ENCODE results near the gene BPGM. TPM values are rescaled to one million over a fixed set of nuclear protein-coding genes. Genes with fewer than 3 reads are reported as not detected.

Gene BPGM
- total and polyA plus RNA-seq, 9 of the 15 experiments (the other 6 are each of a cell fraction or from before 2014, with no cell fraction given): 14.1 to 46.1 (median 21.2) TPM

DNA sequence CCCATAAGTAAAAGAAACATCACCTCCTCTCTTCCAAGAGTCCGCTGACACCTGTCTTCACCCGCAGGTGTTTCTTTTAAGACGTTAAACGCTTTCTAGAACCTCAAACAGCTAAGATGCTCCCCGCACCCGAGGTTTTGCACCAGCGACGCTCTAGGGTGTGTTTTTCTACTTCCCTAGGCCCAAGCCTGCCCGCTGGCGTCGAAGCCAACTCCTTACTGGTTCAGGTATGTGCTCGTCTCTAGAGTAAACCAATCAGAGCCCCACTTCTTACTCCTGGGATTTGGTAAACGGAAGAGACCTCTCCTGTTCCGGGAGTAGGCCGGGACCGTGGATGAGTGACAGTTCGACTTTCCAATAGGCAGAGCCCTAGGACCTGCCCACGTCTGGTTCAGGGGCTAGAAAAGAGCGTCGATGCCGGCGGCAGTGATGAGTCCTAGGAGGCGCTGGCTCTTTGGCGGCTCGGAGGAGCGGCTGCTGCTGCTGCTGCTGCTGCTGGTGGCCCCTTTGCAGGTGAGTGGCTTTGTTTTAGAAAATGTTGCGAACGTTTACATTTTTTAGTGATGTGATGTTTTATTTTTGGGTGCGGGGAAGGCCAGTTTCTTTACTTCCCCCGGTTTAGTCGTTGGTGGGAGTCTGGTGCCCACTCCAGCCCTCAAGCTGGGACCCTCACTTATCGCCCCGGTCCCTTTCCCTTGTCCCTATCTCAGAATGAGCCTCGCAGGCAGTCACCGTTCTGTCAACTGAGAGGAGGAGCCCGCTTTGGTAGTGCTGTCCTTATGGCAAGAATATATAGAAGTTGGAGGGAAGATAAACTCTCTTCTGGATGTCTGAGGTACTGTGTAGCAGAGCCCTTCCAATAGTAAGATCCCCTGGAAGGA lies at the start of gene BPGM (continued):
- TF ChIP-seq SRSF9 (IDR thresholded peaks at IDR 0.05; ENCODE audit: borderline replicate concordance, low read depth, low read length) (no peak), RBM15 (IDR thresholded peaks at IDR 0.05; ENCODE audit: insufficient read depth, low read length) (no peak), ZNF3 (CRISPR knock-in tag; IDR thresholded peaks at IDR 0.05) (no peak), MAFG (tag; conservative IDR thresholded peaks at IDR 0.05) (no peak), ESRRB (CRISPR knock-in tag; IDR thresholded peaks at IDR 0.05; ENCODE audit: borderline replicate concordance) (no peak), NFYB (IDR thresholded peaks at IDR 0.05; ENCODE audit: extremely low read depth, insufficient read length) (peak; percentile 97), ZNF444 (CRISPR knock-in tag; IDR thresholded peaks at IDR 0.05) (no peak), ZNF277 (CRISPR knock-in tag; IDR thresholded peaks at IDR 0.05; ENCODE audit: borderline replicate concordance) (no peak), ZNF76 (CRISPR knock-in tag; IDR thresholded peaks at IDR 0.05; ENCODE audit: borderline replicate concordance) (no peak), ELF1 (tag; IDR thresholded peaks at IDR 0.05) (peak; percentile 94), RBM39 (optimal IDR thresholded peaks at IDR 0.05; ENCODE audit: low read depth, low read length) (peak; percentile 92), TARDBP (IDR thresholded peaks at IDR 0.05) (0 out of 2 replicates have a peak, but pooled peaks have one; percentile 18), TAF1 (IDR thresholded peaks at IDR 0.05; ENCODE audit: control insufficient read depth, extremely low read depth, insufficient read depth, low read length, severe bottlenecking) (peak; percentile 96), ZEB2 (IDR thresholded peaks at IDR 0.05) (no peak), GATAD2A (IDR thresholded peaks at IDR 0.05) (no peak), PYGO2 (tag; IDR thresholded peaks at IDR 0.05) (no peak), NR3C1 (CRISPR knock-in tag; IDR thresholded peaks at IDR 0.05) (no peak), CREBBP (IDR thresholded peaks at IDR 0.05; ENCODE audit: low read depth, low read length) (no peak), TAF9B (IDR thresholded peaks at IDR 0.05; ENCODE audit: partially characterized antibody) (peak; percentile 92), SP1 (CRISPR knock-in tag; IDR thresholded peaks at IDR 0.05) (peak; percentile 71), ZNF384 (IDR thresholded peaks at IDR 0.05; ENCODE audit: low read depth, low read length) (0 out of 2 replicates have a peak, but pooled peaks have one; percentile 3), HDAC2 (IDR thresholded peaks at IDR 0.05) (no peak; the same call in 1 of the 2 replicates), DPF2 (IDR thresholded peaks at IDR 0.05) (peak; percentile 61), ZNF75A (CRISPR knock-in tag; IDR thresholded peaks at IDR 0.05) (no peak)
- TF ChIP-seq, protein P1, sequence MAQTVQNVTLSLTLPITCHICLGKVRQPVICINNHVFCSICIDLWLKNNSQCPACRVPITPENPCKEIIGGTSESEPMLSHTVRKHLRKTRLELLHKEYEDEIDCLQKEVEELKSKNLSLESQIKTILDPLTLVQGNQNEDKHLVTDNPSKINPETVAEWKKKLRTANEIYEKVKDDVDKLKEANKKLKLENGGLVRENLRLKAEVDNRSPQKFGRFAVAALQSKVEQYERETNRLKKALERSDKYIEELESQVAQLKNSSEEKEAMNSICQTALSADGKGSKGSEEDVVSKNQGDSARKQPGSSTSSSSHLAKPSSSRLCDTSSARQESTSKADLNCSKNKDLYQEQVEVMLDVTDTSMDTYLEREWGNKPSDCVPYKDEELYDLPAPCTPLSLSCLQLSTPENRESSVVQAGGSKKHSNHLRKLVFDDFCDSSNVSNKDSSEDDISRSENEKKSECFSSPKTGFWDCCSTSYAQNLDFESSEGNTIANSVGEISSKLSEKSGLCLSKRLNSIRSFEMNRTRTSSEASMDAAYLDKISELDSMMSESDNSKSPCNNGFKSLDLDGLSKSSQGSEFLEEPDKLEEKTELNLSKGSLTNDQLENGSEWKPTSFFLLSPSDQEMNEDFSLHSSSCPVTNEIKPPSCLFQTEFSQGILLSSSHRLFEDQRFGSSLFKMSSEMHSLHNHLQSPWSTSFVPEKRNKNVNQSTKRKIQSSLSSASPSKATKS (CRISPR knock-in tag; IDR thresholded peaks at IDR 0.05): no peak
- TF ChIP-seq, protein P2, sequence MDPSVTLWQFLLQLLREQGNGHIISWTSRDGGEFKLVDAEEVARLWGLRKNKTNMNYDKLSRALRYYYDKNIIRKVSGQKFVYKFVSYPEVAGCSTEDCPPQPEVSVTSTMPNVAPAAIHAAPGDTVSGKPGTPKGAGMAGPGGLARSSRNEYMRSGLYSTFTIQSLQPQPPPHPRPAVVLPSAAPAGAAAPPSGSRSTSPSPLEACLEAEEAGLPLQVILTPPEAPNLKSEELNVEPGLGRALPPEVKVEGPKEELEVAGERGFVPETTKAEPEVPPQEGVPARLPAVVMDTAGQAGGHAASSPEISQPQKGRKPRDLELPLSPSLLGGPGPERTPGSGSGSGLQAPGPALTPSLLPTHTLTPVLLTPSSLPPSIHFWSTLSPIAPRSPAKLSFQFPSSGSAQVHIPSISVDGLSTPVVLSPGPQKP (CRISPR knock-in tag; IDR thresholded peaks at IDR 0.05): no peak

Data from K562 (cell line).